ENCODE results near the gene RBM23. TPM values are rescaled to one million over a fixed set of nuclear protein-coding genes. Genes with fewer than 3 reads are reported as not detected.

The RBM23 gene
- total and polyA plus RNA-seq, 9 of the 15 experiments (the other 6 are each of a cell fraction or from before 2014, with no cell fraction given), result 46.0 to 102 (median 58.5) TPM

DNA sequence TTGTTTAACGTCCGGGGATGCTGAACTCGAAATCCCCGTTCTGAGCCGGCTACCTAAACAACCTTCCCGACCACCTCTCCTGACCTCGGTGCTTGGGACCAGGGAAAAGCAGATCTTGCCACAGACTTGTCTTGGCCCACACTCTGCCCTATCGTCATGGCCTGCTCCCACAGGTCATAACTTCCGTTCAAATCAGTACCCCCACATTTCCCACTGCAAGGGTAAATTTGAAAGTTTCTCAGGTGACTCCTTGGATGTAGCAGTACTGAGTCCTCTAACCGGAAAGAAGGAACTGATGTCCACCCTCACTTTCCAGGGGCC, 612 bp upstream of the RBM23 start:
- Histone ChIP-seq H4K20me1 (replicated peaks; ENCODE audit: control insufficient read depth, insufficient read depth, low read length) (no peaks in the 10 kb centered on the region), H3K9me1 (ENCODE audit: control insufficient read depth, insufficient read depth, low read length) (no peaks in the 10 kb centered on the region), H3K27me3 (ENCODE audit: control insufficient read depth in 2 of 2, insufficient read depth in 2 of 2, low read length in 2 of 2) (no peaks in the 10 kb centered on the region), H3K79me2 (ENCODE audit: control insufficient read depth, insufficient read depth, low read length) (peaks cover 46% of the 10 kb centered on the region), H3K9ac (ENCODE audit: insufficient read depth in 1 of 2, low read depth in 2 of 2, low read length in 2 of 2) (peak overlapping the region; percentile 15 to 46; a peak in 2 of 4 replicates), H3K9me3 (replicated peaks; ENCODE audit: control insufficient read depth, insufficient read depth, low read depth, low read length) (no peaks in the 10 kb centered on the region), H3K4me3 (peak overlapping the region; percentile 28), H3K4me2 (ENCODE audit: insufficient read depth, low read length) (peak overlapping the region; percentile 93), H3K4me1 (replicated peaks in 1 of 2; ENCODE audit: control insufficient read depth in 2 of 2, insufficient read depth in 2 of 2, low read length in 2 of 2) (peaks cover 0 to 25% of the 10 kb centered on the region in 2 experiments; a peak in 4 of 5 replicates), H2AFZ (ENCODE audit: low read depth, low read length) (peak overlapping the region; percentile 77), H3K27ac (ENCODE audit: extremely low read depth, low read depth, low read length) (peak overlapping the region; percentile 71), H3K36me3 (ENCODE audit: control insufficient read depth, insufficient read depth, low read length) (peaks cover 68% of the 10 kb centered on the region)
- CTCF ChIA-PET (ENCODE audit: low intra/inter-chr PET ratio), result no interaction called here
- FAIRE-seq, result no peak
- BruUV-seq (replicated peaks), result no TSS peak
- TF ChIP-seq NR2C1 (IDR thresholded peaks at IDR 0.05) (no peak), NR2C1 (tag; IDR thresholded peaks at IDR 0.05) (0 out of 2 replicates have a peak, but pooled peaks have one; percentile 12), TEAD2 (tag; IDR thresholded peaks at IDR 0.05) (no peak), ERF (CRISPR knock-in tag; IDR thresholded peaks at IDR 0.05) (0 out of 2 replicates have a peak, but pooled peaks have one; percentile 42)
- POLR2A ChIA-PET, result interaction anchor here (0.6 to 4.5 kb wide), 23 partner anchors 9 to 330 kb away, joined by 3 to 62 read pairs (median 4); partner anchors contain the start of genes ACIN1, C14orf119, DAD1 and HAUS4
- no peak for DNase-seq (ENCODE audit: extremely low read depth in 1 of 4, low spot score in 3 of 4)
- 6% methylated on average over 10 of the region's 10 CpGs for WGBS (ENCODE audit: insufficient coverage, low coverage, missing lambda C conversion rate)
- intact Hi-C loops (cut with micrococcal nuclease), result loop anchor here (5.0 kb wide), 1 partner anchor 47 kb away; the partner anchor contains the start of gene LRP10
- ATAC-seq, result peak; percentile 2; the same call in 1 of the 3 replicates
- in situ Hi-C loops (cut with MboI), result no loop called here

DNA sequence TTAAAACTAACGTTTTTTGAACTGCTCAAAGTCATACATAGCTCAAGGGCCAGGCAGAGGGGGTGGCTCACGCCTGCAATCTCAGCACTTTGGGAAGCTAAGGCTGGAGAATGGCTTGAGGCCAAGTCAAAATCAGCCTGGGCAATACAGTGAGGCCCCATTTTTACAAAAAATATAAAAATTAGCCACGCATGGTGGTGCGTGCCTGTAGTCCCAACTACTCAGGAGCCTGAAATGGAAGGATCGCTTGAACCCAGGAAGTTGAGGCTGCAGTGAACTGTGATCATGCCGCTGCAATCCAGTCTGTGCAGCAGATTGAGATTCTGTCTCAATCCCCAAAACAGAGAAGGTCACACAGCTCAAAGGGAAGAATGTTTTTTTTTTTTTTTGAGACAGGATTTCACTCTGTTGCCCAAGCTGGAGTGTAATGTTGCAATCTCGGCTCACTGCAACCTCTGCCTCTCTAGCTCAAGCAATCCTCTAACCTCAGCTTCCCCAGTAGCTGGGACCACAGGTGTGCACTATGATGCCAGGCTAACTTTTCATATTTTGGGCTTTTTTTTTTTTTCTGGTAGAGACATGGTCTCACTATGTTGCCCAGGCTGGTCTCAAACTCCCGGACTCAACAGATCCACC, 2.9 kb downstream of the RBM23 start:
- Histone ChIP-seq H3K27ac (ENCODE audit: extremely low read depth, low read depth, low read length) (no peak overlapping the region), H3K4me2 (ENCODE audit: insufficient read depth, low read length) (no peak overlapping the region), H3K4me3 (no peak overlapping the region), H3K9ac (ENCODE audit: insufficient read depth in 1 of 2, low read depth in 2 of 2, low read length in 2 of 2) (no peak overlapping the region), H3K27me3 (ENCODE audit: control insufficient read depth in 2 of 2, insufficient read depth in 2 of 2, low read length in 2 of 2) (no peaks in the 10 kb centered on the region), H3K9me1 (ENCODE audit: control insufficient read depth, insufficient read depth, low read length) (no peaks in the 10 kb centered on the region), H4K20me1 (replicated peaks; ENCODE audit: control insufficient read depth, insufficient read depth, low read length) (no peaks in the 10 kb centered on the region), H2AFZ (ENCODE audit: low read depth, low read length) (no peak overlapping the region), H3K79me2 (ENCODE audit: control insufficient read depth, insufficient read depth, low read length) (peaks cover 63% of the 10 kb centered on the region), H3K9me3 (replicated peaks; ENCODE audit: control insufficient read depth, insufficient read depth, low read depth, low read length) (no peaks in the 10 kb centered on the region), H3K36me3 (ENCODE audit: control insufficient read depth, insufficient read depth, low read length) (peaks cover 46% of the 10 kb centered on the region), H3K4me1 (replicated peaks in 1 of 2; ENCODE audit: control insufficient read depth in 2 of 2, insufficient read depth in 2 of 2, low read length in 2 of 2) (peaks cover 0 to 10% of the 10 kb centered on the region in 2 experiments; a peak in 4 of 5 replicates)
- no TSS peak for BruUV-seq (replicated peaks)
- ATAC-seq, result no peak
- POLR2A ChIA-PET, result interaction anchor here (0.6 to 2.3 kb wide), 12 partner anchors 8 to 150 kb away, joined by 3 to 11 read pairs (median 4); partner anchors contain the start of genes OXA1L and PRMT5
- no peak for FAIRE-seq
- in situ Hi-C loops (cut with MboI), result no loop called here
- DNase-seq (ENCODE audit: extremely low read depth in 1 of 4, low spot score in 3 of 4), result no peak
- intact Hi-C loops (cut with micrococcal nuclease), result loop anchor here (5.0 kb wide), 1 partner anchor 44 kb away; the partner anchor contains the start of gene LRP10
- CTCF ChIA-PET (ENCODE audit: low intra/inter-chr PET ratio), result no interaction called here
- 80% methylated on average over 7 of the region's 8 CpGs for WGBS (ENCODE audit: insufficient coverage, low coverage, missing lambda C conversion rate)
- TF ChIP-seq, protein P1, sequence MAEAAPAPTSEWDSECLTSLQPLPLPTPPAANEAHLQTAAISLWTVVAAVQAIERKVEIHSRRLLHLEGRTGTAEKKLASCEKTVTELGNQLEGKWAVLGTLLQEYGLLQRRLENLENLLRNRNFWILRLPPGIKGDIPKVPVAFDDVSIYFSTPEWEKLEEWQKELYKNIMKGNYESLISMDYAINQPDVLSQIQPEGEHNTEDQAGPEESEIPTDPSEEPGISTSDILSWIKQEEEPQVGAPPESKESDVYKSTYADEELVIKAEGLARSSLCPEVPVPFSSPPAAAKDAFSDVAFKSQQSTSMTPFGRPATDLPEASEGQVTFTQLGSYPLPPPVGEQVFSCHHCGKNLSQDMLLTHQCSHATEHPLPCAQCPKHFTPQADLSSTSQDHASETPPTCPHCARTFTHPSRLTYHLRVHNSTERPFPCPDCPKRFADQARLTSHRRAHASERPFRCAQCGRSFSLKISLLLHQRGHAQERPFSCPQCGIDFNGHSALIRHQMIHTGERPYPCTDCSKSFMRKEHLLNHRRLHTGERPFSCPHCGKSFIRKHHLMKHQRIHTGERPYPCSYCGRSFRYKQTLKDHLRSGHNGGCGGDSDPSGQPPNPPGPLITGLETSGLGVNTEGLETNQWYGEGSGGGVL (CRISPR knock-in tag; IDR thresholded peaks at IDR 0.05), result no peak
- TF ChIP-seq BCL6 (CRISPR knock-in tag; IDR thresholded peaks at IDR 0.05), result no peak
- 0 out of 2 replicates have a peak, but pooled peaks have one; percentile 17 for TF ChIP-seq SUPT5H (IDR thresholded peaks at IDR 0.05)
- TF ChIP-seq, protein P2, sequence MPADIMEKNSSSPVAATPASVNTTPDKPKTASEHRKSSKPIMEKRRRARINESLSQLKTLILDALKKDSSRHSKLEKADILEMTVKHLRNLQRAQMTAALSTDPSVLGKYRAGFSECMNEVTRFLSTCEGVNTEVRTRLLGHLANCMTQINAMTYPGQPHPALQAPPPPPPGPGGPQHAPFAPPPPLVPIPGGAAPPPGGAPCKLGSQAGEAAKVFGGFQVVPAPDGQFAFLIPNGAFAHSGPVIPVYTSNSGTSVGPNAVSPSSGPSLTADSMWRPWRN (IDR thresholded peaks at IDR 0.05; ENCODE audit: low read depth), result no peak
- no peak for TF ChIP-seq SRSF9 (IDR thresholded peaks at IDR 0.05; ENCODE audit: borderline replicate concordance, low read depth, low read length)
- no peak for TF ChIP-seq ZNF316 (IDR thresholded peaks at IDR 0.05)
- TF ChIP-seq CEBPB (tag; IDR thresholded peaks at IDR 0.05), result peak; percentile 62; the same call in 1 of the 2 replicates
- peak; percentile 44; the same call in 1 of the 2 replicates for TF ChIP-seq ZNF384 (IDR thresholded peaks at IDR 0.05; ENCODE audit: low read depth, low read length)

Measured in K562 (cell line).